Lung (tissue), 10 donors: ENCODE results near the gene SNRPD3. TPM values are rescaled to one million over a fixed set of nuclear protein-coding genes. Genes with fewer than 3 reads are reported as not detected.
"Not testable (repeated sequence)": the region's sequence is repeated elsewhere in the genome, so short reads cannot be mapped to it uniquely, and the experiment has no call there.

Experiments
- ATAC-seq: fragments of 200-7000 bp; cut with Tn5 transposase; one replicate; pipeline ENCODE4 v1.9.1; 2020; ENCODE audit warnings: moderate number of reproducible peaks; ENCODE audit not compliant: insufficient read depth, low FRiP score
- DNase-seq, 3 donors: peaks; one replicate each; pipeline ENCODE4 v3.0.0-alpha.2; 2013 to 2017
- H3K27ac ChIP-seq, 2 donors: one replicate each; pipeline ENCODE4 v1.5.1; 2013; ENCODE audit warnings: mild to moderate bottlenecking in 2 of 2, moderate library complexity in 2 of 2, control low read depth in 1 of 2, inconsistent platforms in 1 of 2, low read depth in 1 of 2, low read length in 1 of 2
- H3K27me3 ChIP-seq, 3 donors: one replicate each; pipeline ENCODE4 v1.5.1; 2013; ENCODE audit warnings: low read length in 2 of 3; ENCODE audit not compliant: control insufficient read depth in 3 of 3, insufficient read depth in 3 of 3
- H3K36me3 ChIP-seq, 4 donors: one replicate each; pipeline ENCODE4 v1.5.1; 2013; ENCODE audit warnings: low read length in 4 of 4, mild to moderate bottlenecking in 1 of 4, moderate library complexity in 1 of 4; ENCODE audit not compliant: control insufficient read depth in 4 of 4, insufficient read depth in 4 of 4
- H3K4me1 ChIP-seq, 5 donors: one replicate each; pipeline ENCODE4 v1.5.1; 2013; ENCODE audit warnings: low read length in 5 of 5, mild to moderate bottlenecking in 2 of 5, moderate library complexity in 1 of 5; ENCODE audit not compliant: control insufficient read depth in 5 of 5, insufficient read depth in 5 of 5
- H3K4me3 ChIP-seq: one replicate; pipeline ENCODE4 v1.5.1; 2013; ENCODE audit warnings: mild to moderate bottlenecking, control low read depth, moderate library complexity
- H3K9ac ChIP-seq, 2 donors: one replicate each; pipeline ENCODE4 v1.5.1; 2013; ENCODE audit warnings: low read length in 2 of 2, control low read depth in 1 of 2; ENCODE audit not compliant: insufficient read depth in 1 of 2
- H3K9me3 ChIP-seq, 4 donors: one replicate each; pipeline ENCODE4 v1.5.1; 2013; ENCODE audit warnings: low read length in 3 of 4, mild to moderate bottlenecking in 1 of 4, moderate library complexity in 1 of 4; ENCODE audit not compliant: control insufficient read depth in 4 of 4, insufficient read depth in 3 of 4
- WGBS, 2 donors: extraction: QIAGEN DNeasy Blood & Tissue Kit; methylation state at CpG; one replicate each; pipeline ENCODE4 v1.1.7; 2013; 5-methylcytosine and 5-hydroxymethylcytosine counted together
- polyA plus RNA-seq, 2 donors: library from polyadenylated mRNA; stranded (reverse); fragments of 200-250 nt; gene quantifications; one replicate each; pipeline ENCODE4 v1.2.1, GENCODE V29; 2013
- total RNA-seq, 2 donors: library from RNA; depleted of rRNA in 1 of 2; stranded (reverse); fragments of >200 nt in 1 of 2; gene quantifications; one replicate each; pipeline ENCODE4 v1.2.1, GENCODE V29; 2014 to 2021
- donor health status: Bipolar disorder and iron deficiency.
- donor health status: healthy.
- donor health status: DM: yes; HTN: yes; CAD: no.

SNRPD3 gene
- total and polyA plus RNA-seq, 4 donors: 76.3 to 193 (median 111) TPM

- H3K27me3 ChIP-seq, H3K4me1 ChIP-seq, H3K27ac ChIP-seq, H3K4me3 ChIP-seq, H3K9ac ChIP-seq, DNase-seq, H3K36me3 ChIP-seq, H3K9me3 ChIP-seq, ATAC-seq: not testable (repeated sequence)
- 86 to 91% methylated on average over 6 of the region's 6 CpGs for WGBS, 2 donors
Measured at GRCh38 chr22:24608327-24608726, 52.5 kb downstream of the SNRPD3 start.

GRCh38 chr22:24609888-24610287 lies 54.1 kb downstream of the SNRPD3 start:
- not testable (repeated sequence) for H3K9me3 ChIP-seq, H3K36me3 ChIP-seq, H3K4me1 ChIP-seq, H3K4me3 ChIP-seq, H3K9ac ChIP-seq, DNase-seq, ATAC-seq, H3K27ac ChIP-seq, H3K27me3 ChIP-seq
- 93 to 94% methylated on average over 2 of the region's 3 CpGs for WGBS, 2 donors

GRCh38 chr22:24614794-24615193 lies 59.0 kb downstream of the SNRPD3 start:
- H3K4me3 ChIP-seq, H3K36me3 ChIP-seq, DNase-seq, H3K9ac ChIP-seq, H3K9me3 ChIP-seq, ATAC-seq, H3K27me3 ChIP-seq, H3K4me1 ChIP-seq, H3K27ac ChIP-seq: not testable (repeated sequence)
- 87 to 99% methylated on average over 12 to 15 of the region's 15 CpGs for WGBS, 2 donors

GRCh38 chr22:24621244-24621643 lies 65.4 kb downstream of the SNRPD3 start:
- not testable (repeated sequence) for H3K9ac ChIP-seq, H3K27ac ChIP-seq, H3K36me3 ChIP-seq, H3K4me3 ChIP-seq, ATAC-seq, H3K4me1 ChIP-seq, H3K9me3 ChIP-seq, H3K27me3 ChIP-seq, DNase-seq
- WGBS, 2 donors: 78 to 79% methylated on average over 4 of the region's 5 CpGs

- not testable (repeated sequence) for H3K9me3 ChIP-seq, H3K36me3 ChIP-seq, ATAC-seq, H3K27me3 ChIP-seq, H3K9ac ChIP-seq, H3K27ac ChIP-seq, H3K4me1 ChIP-seq, H3K4me3 ChIP-seq, DNase-seq
- 50 to 61% methylated on average over 1 to 2 of the region's 2 CpGs for WGBS, 2 donors
Measured at GRCh38 chr22:24622596-24622995, 66.8 kb downstream of the SNRPD3 start.

Other genes with a start within 250 kb of the SNRPD3 start
- 10 to 100 TPM in 1 of 2 donors, 1 to 10 TPM in 1; 10.0 to 35.6 TPM for gene ADORA2A, start 128.4 kb upstream of the SNRPD3 start, total RNA-seq
- gene ADORA2A, start 128.4 kb upstream of the SNRPD3 start, polyA plus RNA-seq: 10 to 100 TPM in 1 of 2 donors, 1 to 10 TPM in 1; 5.5 to 54.9 TPM
- 1 to 10 TPM; 2.1 to 4.0 TPM for gene UPB1, start 60.7 kb upstream of the SNRPD3 start, total RNA-seq
- 1 to 10 TPM in 1 of 2 donors, under 1 TPM in 1; 0.87 to 4.5 TPM for gene UPB1, start 60.7 kb upstream of the SNRPD3 start, polyA plus RNA-seq
- gene GUCD1, start 861 bp upstream of the SNRPD3 start, total RNA-seq: 100 to 1,000 TPM in 1 of 2 donors, 10 to 100 TPM in 1; 94.6 to 130 TPM
- 100 to 1,000 TPM in 1 of 2 donors, 10 to 100 TPM in 1; 87.8 to 120 TPM for gene GUCD1, start 861 bp upstream of the SNRPD3 start, polyA plus RNA-seq
- 10 to 100 TPM in 1 of 2 donors, 1 to 10 TPM in 1; 8.9 to 17.9 TPM for gene LRRC75B, start 37.1 kb downstream of the SNRPD3 start, total RNA-seq
- 10 to 100 TPM in 1 of 2 donors, 1 to 10 TPM in 1; 4.4 to 13.3 TPM for gene LRRC75B, start 37.1 kb downstream of the SNRPD3 start, polyA plus RNA-seq
- gene GGT1, start 47.2 kb downstream of the SNRPD3 start, total RNA-seq: 10 to 100 TPM; 31.8 to 69.7 TPM
- gene GGT1, start 47.2 kb downstream of the SNRPD3 start, polyA plus RNA-seq: 100 to 1,000 TPM in 1 of 2 donors, 10 to 100 TPM in 1; 36.1 to 162 TPM
- gene PIWIL3, start 218.7 kb downstream of the SNRPD3 start, total RNA-seq: not detected
- gene PIWIL3, start 218.7 kb downstream of the SNRPD3 start, polyA plus RNA-seq: not detected